Activated CD8-positive, alpha-beta memory T cell treated with anti-CD3 and anti-CD28 coated beads, Interleukin-2, amount 10 ng/mL, durations not matched to agents 7 days and 5 days (primary cell): ENCODE results near the gene WDFY4. TPM values are rescaled to one million over a fixed set of nuclear protein-coding genes. Genes with fewer than 3 reads are reported as not detected.

Experiments used
- ATAC-seq: fragments of 150-1000 bp; cut with Tn5 transposase; one replicate; pipeline ENCODE4 v1.10.0; 2021; ENCODE audit warnings: moderate library complexity
- CTCF ChIA-PET: fragments of 350-600 bp; sonication (Branson Sonifier 250); formaldehyde crosslinking; loops from one replicate; lab custom pipeline; 2021; ENCODE audit warnings: antibody characterized with exemption; lab: Charles Lee
- DNase-seq: peaks from one replicate; pipeline ENCODE4 v3.0.0-alpha.2; 2020
- H3K27ac Mint-ChIP-seq: one replicate; pipeline ENCODE4 v1.8.0; 2021; ENCODE audit warnings: mild to moderate bottlenecking, mixed read lengths
- H3K27me3 Mint-ChIP-seq: one replicate; pipeline ENCODE4 v1.8.0; 2021; ENCODE audit warnings: mixed read lengths
- H3K36me3 Mint-ChIP-seq: one replicate; pipeline ENCODE4 v1.8.0; 2021; ENCODE audit warnings: mild to moderate bottlenecking, mixed read lengths
- H3K4me1 Mint-ChIP-seq: one replicate; pipeline ENCODE4 v1.8.0; 2021; ENCODE audit warnings: mixed read lengths
- H3K4me3 Mint-ChIP-seq: one replicate; pipeline ENCODE4 v1.8.0; 2021; ENCODE audit warnings: mild to moderate bottlenecking, moderate library complexity, mixed read lengths
- H3K9me3 Mint-ChIP-seq: one replicate; pipeline ENCODE4 v1.8.0; 2022; ENCODE audit warnings: low read depth, mixed read lengths
- total RNA-seq, 2 experiments: library from RNA; stranded (reverse); gene quantifications; one replicate each; pipeline ENCODE4 v1.2.3, GENCODE V29; 2021

The WDFY4 gene
- total RNA-seq, 2 experiments from 2014 or later = 0.06 TPM; not detected in 1

- Mint-ChIP-seq H3K4me3 (no peak overlapping the region), H3K27me3 (peaks cover 5% of the 10 kb centered on the region), H3K36me3 (no peaks in the 10 kb centered on the region), H3K27ac (no peak overlapping the region), H3K4me1 (no peaks in the 10 kb centered on the region), H3K9me3 (no peaks in the 10 kb centered on the region)
- ATAC-seq (no peak), DNase-seq (no peak)
- CTCF ChIA-PET = no interaction called here
These were observed 1.2 kb upstream of the WDFY4 start for GRCh38 chr10:48683424-48683823.

GRCh38 chr10:48683868-48684267 is 805 bp upstream of the WDFY4 start:
- Mint-ChIP-seq H3K27me3 (peaks cover 5% of the 10 kb centered on the region), H3K4me1 (no peaks in the 10 kb centered on the region), H3K36me3 (no peaks in the 10 kb centered on the region), H3K4me3 (no peak overlapping the region), H3K27ac (no peak overlapping the region), H3K9me3 (no peaks in the 10 kb centered on the region)
- CTCF ChIA-PET = no interaction called here
- DNase-seq = no peak
- no peak for ATAC-seq

DNA sequence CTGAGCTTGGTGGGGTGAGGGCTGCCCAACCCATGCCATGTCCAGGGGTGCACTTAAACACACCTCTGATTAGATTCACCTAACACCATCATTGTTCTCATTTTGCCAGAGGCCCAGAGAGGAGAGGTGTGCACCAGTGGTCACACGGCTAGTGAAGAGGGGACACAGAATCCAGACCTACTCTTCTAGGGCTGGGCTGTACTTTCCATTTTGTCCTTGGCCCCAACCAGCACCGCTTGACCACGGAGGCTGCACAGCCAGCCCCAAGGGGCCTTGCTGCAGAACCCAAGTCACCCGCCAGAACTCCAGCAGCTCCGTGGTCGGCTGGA is 246 bp upstream of the WDFY4 start:
- Mint-ChIP-seq H3K4me1 (no peaks in the 10 kb centered on the region), H3K9me3 (no peaks in the 10 kb centered on the region), H3K36me3 (no peaks in the 10 kb centered on the region), H3K27ac (no peak overlapping the region), H3K27me3 (peaks cover 2% of the 10 kb centered on the region), H3K4me3 (no peak overlapping the region)
- ATAC-seq (no peak), DNase-seq (no peak)
- CTCF ChIA-PET = no interaction called here

GRCh38 chr10:48685731-48686130 is 1.1 kb downstream of the WDFY4 start:
- CTCF ChIA-PET = no interaction called here
- Mint-ChIP-seq H3K4me3 (no peak overlapping the region), H3K36me3 (no peaks in the 10 kb centered on the region), H3K27me3 (no peaks in the 10 kb centered on the region), H3K4me1 (no peaks in the 10 kb centered on the region), H3K9me3 (no peaks in the 10 kb centered on the region), H3K27ac (no peak overlapping the region)
- DNase-seq = no peak
- ATAC-seq = no peak

- no peaks in the 10 kb centered on the region for H3K4me1 Mint-ChIP-seq
- CTCF ChIA-PET = no interaction called here
- H3K27ac Mint-ChIP-seq = no peak overlapping the region
- no peaks in the 10 kb centered on the region for H3K27me3 Mint-ChIP-seq
- no peaks in the 10 kb centered on the region for H3K36me3 Mint-ChIP-seq
- H3K9me3 Mint-ChIP-seq = no peaks in the 10 kb centered on the region
- no peak overlapping the region for H3K4me3 Mint-ChIP-seq
- ATAC-seq (no peak), DNase-seq (no peak)
These were observed 6.4 kb downstream of the WDFY4 start for GRCh38 chr10:48690791-48691660.

GRCh38 chr10:48691812-48692528 is 7.3 kb downstream of the WDFY4 start:
- no peaks in the 10 kb centered on the region for H3K4me1 Mint-ChIP-seq
- H3K27ac Mint-ChIP-seq = no peak overlapping the region
- no peaks in the 10 kb centered on the region for H3K36me3 Mint-ChIP-seq
- no peaks in the 10 kb centered on the region for H3K27me3 Mint-ChIP-seq
- H3K4me3 Mint-ChIP-seq = no peak overlapping the region
- H3K9me3 Mint-ChIP-seq = no peaks in the 10 kb centered on the region
- DNase-seq (no peak), ATAC-seq (no peak)
- CTCF ChIA-PET = no interaction called here

DNA sequence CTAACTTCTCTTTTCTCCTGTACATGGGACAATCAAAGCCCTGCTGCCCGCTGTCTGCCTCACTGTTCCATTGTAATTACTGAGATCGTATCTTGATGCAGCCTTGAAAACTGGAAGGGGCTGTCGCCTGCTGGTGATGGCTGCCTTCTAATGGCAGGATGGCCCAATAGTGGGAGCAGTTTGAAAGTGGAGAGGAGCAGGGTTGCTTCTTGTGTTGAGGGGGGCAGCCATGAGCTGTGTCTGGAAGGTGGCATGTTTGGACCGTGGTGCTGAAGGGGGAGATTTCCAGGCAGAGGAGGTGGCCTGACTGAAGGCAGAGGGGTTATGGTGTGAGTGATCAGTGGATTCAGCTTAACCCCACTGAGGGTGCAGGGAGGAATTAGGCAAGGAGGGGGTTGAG is 8.1 kb downstream of the WDFY4 start:
- ATAC-seq = no peak
- H3K36me3 Mint-ChIP-seq = no peaks in the 10 kb centered on the region
- H3K9me3 Mint-ChIP-seq = no peaks in the 10 kb centered on the region
- no peak for DNase-seq
- H3K27me3 Mint-ChIP-seq = no peaks in the 10 kb centered on the region
- H3K4me3 Mint-ChIP-seq = no peak overlapping the region
- CTCF ChIA-PET = no interaction called here
- no peak overlapping the region for H3K27ac Mint-ChIP-seq
- no peaks in the 10 kb centered on the region for H3K4me1 Mint-ChIP-seq

DNA sequence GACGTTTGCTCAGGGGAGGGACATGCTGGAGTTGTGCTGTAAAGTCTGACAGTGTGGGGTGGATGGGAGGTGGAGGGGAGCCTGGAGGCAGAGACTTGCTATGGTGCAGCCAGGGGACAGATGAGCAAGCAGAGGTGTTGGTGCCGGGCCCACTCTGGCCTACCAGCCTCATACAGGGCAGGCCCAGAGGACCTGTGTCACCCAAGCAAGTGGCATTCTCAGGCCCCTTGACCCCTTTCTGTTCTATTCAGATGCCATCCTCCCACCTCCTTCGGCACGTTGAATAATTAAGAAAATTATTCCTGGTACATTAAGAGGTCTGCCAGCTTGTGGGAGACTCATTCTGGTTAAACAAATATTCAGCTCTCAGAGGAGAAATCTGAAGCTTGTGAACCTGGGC is 8.5 kb downstream of the WDFY4 start:
- Mint-ChIP-seq H3K36me3 (no peaks in the 10 kb centered on the region), H3K9me3 (no peaks in the 10 kb centered on the region), H3K4me1 (no peaks in the 10 kb centered on the region), H3K4me3 (no peak overlapping the region), H3K27me3 (no peaks in the 10 kb centered on the region), H3K27ac (no peak overlapping the region)
- DNase-seq = no peak
- CTCF ChIA-PET = no interaction called here
- no peak for ATAC-seq

DNA sequence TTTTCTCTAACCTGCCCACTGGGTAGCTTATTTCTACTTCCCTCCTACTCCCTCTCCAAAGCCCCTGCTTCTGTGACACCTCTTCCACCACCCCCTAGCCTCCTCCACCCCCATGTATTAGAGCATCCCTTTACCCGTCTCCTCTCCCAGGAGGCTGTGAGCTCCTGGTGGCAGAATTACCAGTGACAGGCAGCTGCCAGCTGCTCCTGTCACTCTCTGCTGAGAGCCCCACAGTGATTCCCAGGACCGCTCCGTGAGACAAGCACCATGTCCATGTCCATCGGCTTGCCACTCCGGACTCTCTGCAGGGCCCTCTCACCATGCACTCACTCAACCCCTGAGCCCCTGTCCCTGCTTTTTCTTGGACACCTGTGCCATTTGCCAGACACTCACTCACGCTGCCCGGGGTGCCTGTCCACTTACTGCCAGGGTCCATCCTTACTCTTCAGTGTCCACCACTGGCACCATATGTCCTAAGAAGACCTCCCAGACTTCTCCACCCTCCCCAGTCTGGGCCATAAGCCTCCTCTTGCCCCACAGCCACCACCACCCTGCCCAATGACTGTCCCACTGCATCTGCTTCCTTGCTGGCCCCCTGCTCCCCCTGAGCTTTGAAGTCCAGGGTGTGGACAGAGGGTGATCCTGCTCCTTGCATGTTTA is 9.8 kb downstream of the WDFY4 start:
- Mint-ChIP-seq H3K4me1 (no peaks in the 10 kb centered on the region), H3K36me3 (no peaks in the 10 kb centered on the region), H3K4me3 (no peak overlapping the region), H3K27ac (no peak overlapping the region), H3K27me3 (no peaks in the 10 kb centered on the region), H3K9me3 (no peaks in the 10 kb centered on the region)
- no peak for ATAC-seq
- CTCF ChIA-PET = interaction anchor here (2.0 kb wide), 1 partner anchor 36 kb away, joined by 5 read pairs; no protein-coding TSS in a partner anchor
- DNase-seq = no peak

GRCh38 chr10:48695636-48696534 is 11.2 kb downstream of the WDFY4 start:
- Mint-ChIP-seq H3K27ac (no peak overlapping the region), H3K9me3 (no peaks in the 10 kb centered on the region), H3K4me1 (no peaks in the 10 kb centered on the region), H3K36me3 (no peaks in the 10 kb centered on the region), H3K4me3 (no peak overlapping the region), H3K27me3 (no peaks in the 10 kb centered on the region)
- ATAC-seq (no peak), DNase-seq (no peak)
- CTCF ChIA-PET = interaction anchor here (1.1 to 2.0 kb wide), 2 partner anchors 37 to 38 kb away, joined by 3 to 5 read pairs; no protein-coding TSS in a partner anchor

DNA sequence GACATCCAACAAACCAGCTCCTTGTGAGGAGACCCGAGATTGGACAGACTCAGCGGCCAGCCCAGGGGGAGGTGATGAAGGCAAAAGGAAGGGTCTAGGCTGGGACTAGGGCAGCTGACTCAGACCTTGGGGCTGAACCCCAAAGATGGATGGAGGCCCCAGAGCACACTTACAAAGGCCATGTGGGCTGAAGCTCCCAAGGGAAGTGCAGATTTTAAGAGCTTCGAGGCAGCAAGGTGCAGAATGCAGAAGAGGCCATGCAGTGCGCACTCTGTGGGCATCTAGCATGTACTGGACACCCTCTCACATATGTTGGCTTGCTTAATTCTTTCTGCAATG is 11.8 kb downstream of the WDFY4 start:
- Mint-ChIP-seq H3K36me3 (no peaks in the 10 kb centered on the region), H3K9me3 (no peaks in the 10 kb centered on the region), H3K27ac (no peak overlapping the region), H3K27me3 (no peaks in the 10 kb centered on the region), H3K4me3 (no peak overlapping the region), H3K4me1 (no peaks in the 10 kb centered on the region)
- DNase-seq (no peak), ATAC-seq (no peak)
- CTCF ChIA-PET = interaction anchor here (1.1 kb wide), 1 partner anchor 38 kb away, joined by 3 read pairs; no protein-coding TSS in a partner anchor

- CTCF ChIA-PET = interaction anchor here (1.1 kb wide), 1 partner anchor 39 kb away, joined by 3 read pairs; no protein-coding TSS in a partner anchor
- no peak overlapping the region for H3K27ac Mint-ChIP-seq
These were observed 12.4 kb downstream of the WDFY4 start for GRCh38 chr10:48697091-48697490.

More at GRCh38 chr10:48697091-48697490, 12.4 kb downstream of the WDFY4 start:
- Mint-ChIP-seq H3K9me3 (no peaks in the 10 kb centered on the region), H3K27me3 (no peaks in the 10 kb centered on the region), H3K4me3 (no peak overlapping the region), H3K4me1 (no peaks in the 10 kb centered on the region), H3K36me3 (no peaks in the 10 kb centered on the region)
- no peak for ATAC-seq
- no peak for DNase-seq
